ENCODE data around the gene GNB3. TPM values are rescaled to one million over a fixed set of nuclear protein-coding genes. Genes with fewer than 3 reads are reported as not detected.

Gene GNB3
- total RNA-seq, 1 experiment from 2014 or later: 0.21 TPM

- CTCF ChIA-PET: no interaction called here
- no peak for DNase-seq (ENCODE audit: low read depth, low spot score)
- peak; percentile 53 for ATAC-seq
Observed at GRCh38 chr12:6866920-6867412, 26.2 kb downstream of the GNB3 start.

More at GRCh38 chr12:6866920-6867412, 26.2 kb downstream of the GNB3 start:
- intact Hi-C loops (cut with micrococcal nuclease; ENCODE audit: unreplicated experiment) (no loop called here), in situ Hi-C loops (cut with HindIII; ENCODE audit: low pct_unique_long_range_greater_than_20kb, low sequenced_read_pairs) (no loop called here)
- Histone ChIP-seq H3K9me3 (ENCODE audit: control insufficient read depth, insufficient read depth, low read depth, low read length) (no peaks in the 10 kb centered on the region), H3K4me3 (ENCODE audit: low read depth in 2 of 2, low read length in 2 of 2) (peak overlapping the region; percentile 61 to 92), H3K36me3 (ENCODE audit: control insufficient read depth, insufficient read depth, low read length) (peaks cover 6% of the 10 kb centered on the region; the same call in 1 of the 2 replicates), H3K27ac (ENCODE audit: low read length) (peak overlapping the region; percentile 82), H3K27me3 (ENCODE audit: control insufficient read depth, insufficient read depth, low read length) (no peaks in the 10 kb centered on the region), H3K4me1 (ENCODE audit: control insufficient read depth, insufficient read depth, low read length) (peaks cover 28% of the 10 kb centered on the region)
- POLR2A ChIA-PET: interaction anchor here (0.6 to 0.9 kb wide), 7 partner anchors 15 to 178 kb away, joined by 3 to 17 read pairs (median 8); partner anchors contain the start of genes PTMS, USP5 and ZNF384
- no TSS peak for BruUV-seq (replicated peaks)
- TF ChIP-seq TCF7L2 (IDR thresholded peaks at IDR 0.05; ENCODE audit: low read depth, low read length) (no peak), POLR2AphosphoS5 (IDR thresholded peaks at IDR 0.05; ENCODE audit: low read depth, low read length) (no peak), SIN3A (IDR thresholded peaks at IDR 0.05; ENCODE audit: borderline replicate concordance, insufficient read depth, low read depth, low read length) (no peak), REST (IDR thresholded peaks at IDR 0.05; ENCODE audit: insufficient read depth in 1 of 2, low read depth in 2 of 2, low read length in 1 of 2) (no peak), CTCF (IDR thresholded peaks at IDR 0.05) (no peak)
